Measurements from ENCODE around the gene ZNF431.
"Not testable (repeated sequence)": the region's sequence is repeated elsewhere in the genome, so short reads cannot be mapped to it uniquely, and the experiment has no call there.

ZNF431 gene

DNA sequence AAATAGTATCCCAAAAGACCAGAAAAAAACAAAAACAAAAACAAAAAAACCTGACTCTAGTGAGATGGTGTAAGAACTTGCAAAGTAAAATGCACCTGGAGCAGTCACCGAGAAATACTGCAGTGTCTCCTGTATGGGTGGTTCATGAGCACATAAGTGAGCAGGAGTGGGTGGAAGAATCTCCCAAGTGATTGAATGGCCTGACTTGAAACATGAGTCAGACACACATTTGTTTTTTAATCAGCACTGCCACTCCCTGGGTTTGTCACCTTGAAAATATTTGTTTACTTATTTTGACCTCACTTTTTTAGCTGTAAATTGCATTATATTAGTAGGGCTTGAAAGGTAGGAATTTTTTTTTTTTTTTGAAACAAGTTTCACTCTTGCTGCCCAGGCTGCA, 2.0 kb downstream of the ZNF431 start:
- no peak for DNase-seq

- no peak for DNase-seq
Measured at GRCh38 chr19:21147540-21147939, 5.7 kb downstream of the ZNF431 start.

- DNase-seq, result no peak
Measured at GRCh38 chr19:21148681-21149080, 6.8 kb downstream of the ZNF431 start.

DNA sequence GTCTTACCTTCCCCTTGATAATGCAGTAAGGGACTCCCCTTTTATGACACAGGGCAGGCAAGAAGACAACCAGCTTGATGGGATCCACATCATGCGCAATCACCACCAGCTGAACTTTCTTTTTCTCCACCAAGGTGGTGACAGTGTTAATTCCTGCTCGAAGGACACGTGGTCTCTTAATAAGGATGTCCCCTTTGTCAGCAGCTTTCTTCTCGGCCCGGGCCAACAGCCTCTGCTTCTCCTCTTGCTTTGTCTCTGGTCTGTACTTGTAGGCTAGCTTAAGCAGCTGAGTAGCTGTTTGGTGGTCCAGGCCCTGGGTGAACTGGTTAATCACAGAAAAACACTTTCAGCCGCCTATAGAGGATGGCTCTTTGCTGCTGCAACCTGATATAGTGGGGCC, 8.0 kb downstream of the ZNF431 start:
- DNase-seq, result no peak

DNA sequence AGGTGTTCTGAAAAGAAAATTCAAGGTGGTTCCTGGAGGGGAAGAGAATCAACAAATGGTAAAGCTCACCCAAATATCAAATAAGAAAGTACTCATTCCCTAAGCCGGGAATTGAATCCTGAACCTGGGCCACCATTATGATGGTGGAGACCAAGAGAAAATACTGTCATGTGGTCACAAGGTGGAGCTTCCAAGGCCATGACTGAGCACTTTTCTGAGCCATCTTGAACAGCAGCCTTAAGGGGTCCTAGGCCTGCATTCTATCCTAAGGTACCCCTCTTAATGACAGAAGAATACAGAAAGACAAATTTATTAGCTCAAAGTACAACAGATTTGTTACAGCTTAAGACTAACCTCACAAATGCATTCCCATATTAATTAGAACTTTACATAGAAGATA, 9.6 kb downstream of the ZNF431 start:
- no peak for DNase-seq

GRCh38 chr19:21158523-21159135, 16.8 kb downstream of the ZNF431 start:
- no peak for DNase-seq

GRCh38 chr19:21164541-21164940, 22.7 kb downstream of the ZNF431 start:
- no peak for DNase-seq

DNA sequence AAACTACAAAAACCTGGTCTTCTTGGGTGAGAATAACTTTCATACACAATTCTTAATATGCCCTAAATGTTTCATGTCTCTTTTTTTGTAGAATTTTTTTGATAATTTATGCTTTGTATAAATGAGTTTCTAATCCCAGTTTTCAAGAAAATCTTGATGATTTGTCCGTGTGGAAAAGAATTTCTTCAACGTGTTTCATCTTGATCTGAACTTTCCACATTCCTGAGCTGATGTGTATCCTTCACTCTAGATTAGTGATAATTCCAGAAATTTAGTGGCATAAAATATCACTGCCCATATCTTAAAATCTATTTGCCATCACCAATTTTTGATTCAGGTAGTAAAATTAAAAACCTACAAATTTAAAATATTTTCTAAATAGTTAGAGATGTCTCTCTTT, 24.6 kb downstream of the ZNF431 start:
- DNase-seq, result no peak

DNA sequence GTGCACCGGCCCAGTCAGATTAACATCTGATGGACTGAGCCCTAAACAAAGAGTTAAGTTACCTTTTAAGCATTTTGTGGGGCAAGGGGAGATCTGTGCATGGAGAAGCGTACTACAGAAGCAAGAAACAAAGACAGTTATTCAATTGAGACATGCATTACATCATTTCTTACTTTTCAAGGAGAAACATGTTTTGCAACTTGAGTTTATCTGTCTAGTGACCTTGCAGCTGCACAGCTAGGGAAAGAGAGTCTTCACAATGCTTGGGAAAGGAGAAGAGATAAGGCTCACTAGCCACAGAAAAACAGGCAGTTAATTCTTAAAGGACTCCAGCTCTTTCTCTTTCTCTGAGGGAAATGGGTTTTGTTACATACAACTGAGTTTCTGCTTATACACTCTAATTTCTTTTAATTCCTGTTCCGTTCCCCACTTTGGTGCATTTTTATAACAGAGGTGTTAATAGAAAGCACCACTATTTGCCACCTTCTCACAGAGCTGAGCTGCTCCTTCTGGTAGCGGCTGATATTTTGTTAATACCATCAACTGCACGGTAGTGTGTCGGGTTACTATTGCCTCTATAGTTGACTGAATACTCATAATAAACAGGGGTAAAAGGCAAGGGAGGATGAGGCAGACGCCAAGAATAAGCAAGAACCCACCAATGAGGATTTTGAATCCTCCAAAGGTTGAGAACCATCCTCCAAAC, 55.9 kb downstream of the ZNF431 start:
- no peak for DNase-seq

- DNase-seq, result peak in 16 of 51 donors; percentile 0 to 61 (median 8)
Measured at GRCh38 chr19:21202865-21203494, 61.1 kb downstream of the ZNF431 start.

- no peak for DNase-seq
Measured at GRCh38 chr19:21210037-21210621, 68.3 kb downstream of the ZNF431 start.

DNA sequence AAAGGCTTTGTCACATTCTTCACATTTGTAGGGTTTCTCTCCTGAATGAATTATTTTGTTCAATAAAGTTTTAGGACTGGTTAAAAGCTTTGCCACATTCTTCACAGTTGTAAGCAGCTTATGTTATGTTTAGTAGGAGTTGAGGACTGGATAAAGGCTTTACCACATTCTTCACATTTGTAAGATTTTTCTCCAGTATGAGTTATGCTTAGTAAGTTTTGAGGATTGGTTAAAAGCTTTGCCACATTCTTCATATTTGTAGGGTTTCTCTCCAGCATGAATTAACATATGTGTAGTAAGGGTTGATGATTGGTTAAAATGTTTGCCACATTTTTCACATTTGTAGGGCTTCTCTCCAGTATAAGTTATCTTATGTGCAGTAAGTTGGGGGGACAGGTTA, 79.9 kb downstream of the ZNF431 start:
- DNase-seq, result no peak

- DNase-seq, result not testable (repeated sequence)
Measured at GRCh38 chr19:21229938-21230337, 88.1 kb downstream of the ZNF431 start.

DNA sequence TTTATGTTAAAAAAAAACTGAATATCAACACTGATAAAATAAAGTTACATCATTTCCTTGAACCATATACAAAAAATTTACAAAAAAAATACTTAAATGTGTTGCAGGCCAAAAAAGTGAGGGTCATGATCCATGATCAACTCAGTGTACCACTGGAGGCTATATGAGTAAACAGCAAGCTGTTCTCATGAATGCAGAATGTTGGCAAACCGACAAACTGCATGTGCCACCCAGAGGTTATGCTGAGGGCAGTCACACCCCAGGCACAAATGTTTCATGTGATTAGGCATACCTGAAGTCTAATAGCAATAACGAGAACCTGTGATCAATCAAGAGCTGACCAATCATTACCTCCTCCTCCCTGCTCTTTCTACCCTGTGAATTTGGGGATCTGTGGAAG, 91.9 kb downstream of the ZNF431 start:
- no peak for DNase-seq

DNA sequence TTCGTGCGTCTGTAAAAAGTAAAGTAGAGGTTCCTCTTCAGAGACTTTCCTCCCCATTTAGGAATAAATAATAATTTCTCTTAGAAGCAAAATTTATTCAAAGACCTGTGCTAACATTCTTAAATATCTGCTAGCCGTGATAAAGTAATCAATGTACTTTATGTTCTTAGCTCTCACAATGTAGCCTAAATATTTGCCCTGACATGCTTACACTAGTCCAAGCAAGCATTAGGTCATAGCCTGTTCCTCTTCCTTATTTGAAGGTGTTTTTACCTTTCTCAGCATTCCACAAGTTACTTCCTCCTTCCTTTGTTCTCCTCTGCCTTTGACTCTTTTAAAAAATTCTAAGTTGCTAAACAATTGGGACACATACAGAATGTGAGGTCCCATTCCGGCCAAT, 94.9 kb downstream of the ZNF431 start:
- DNase-seq, result not testable (repeated sequence)

- no peak for DNase-seq
Measured at GRCh38 chr19:21238670-21239069, 96.8 kb downstream of the ZNF431 start.
